GM04503 (cell line): Measurements from ENCODE around the gene TTLL11.

Experiments used
- DNase-seq: peaks from one replicate; pipeline ENCODE4 v3.0.0-alpha.2; 2012; ENCODE audit warnings: low read depth

Gene TTLL11

DNA sequence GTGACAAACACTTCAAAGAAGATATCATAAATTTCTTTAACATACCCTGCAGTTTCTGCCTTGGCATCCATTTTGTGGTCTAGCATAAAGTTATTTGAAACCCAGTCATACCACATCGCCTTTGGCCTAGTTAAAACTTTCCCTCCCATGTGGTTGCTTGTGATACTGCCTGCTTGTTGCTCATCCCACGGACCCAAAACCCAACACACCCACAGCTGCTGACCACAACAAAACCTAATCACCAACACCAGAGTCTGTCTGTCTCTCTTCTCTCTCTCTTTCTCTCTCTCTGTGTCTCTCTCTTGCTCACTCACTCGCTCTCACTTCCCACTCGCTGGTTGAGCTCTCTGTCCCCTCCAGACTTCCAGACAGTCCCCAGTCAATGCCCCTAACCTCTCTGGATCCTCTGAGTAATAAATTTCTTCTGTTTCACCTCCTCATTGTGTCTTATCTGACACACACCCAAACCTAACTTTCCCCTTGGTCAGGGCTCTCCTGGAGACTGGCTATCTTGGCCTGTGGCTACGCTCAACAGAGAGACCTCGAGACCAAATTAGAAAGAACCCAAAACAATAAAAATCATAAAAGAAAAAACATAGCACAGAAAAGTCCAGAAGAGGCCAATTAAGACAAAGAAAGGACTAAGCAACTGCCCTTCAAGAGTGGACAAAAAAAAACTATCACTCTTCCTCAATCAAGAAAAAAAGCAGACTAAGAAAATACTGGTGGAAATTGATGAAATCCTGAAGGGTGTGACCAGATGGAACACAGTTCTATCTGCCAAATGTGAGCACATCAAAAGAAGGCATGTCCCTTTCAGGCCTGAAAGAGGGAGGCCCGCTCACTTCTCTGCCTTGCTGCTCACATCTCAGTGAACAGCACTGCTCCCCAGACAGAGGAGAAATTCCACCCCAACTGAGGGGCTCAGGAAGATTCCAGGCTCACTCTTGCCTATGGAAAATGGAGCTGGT is 41.5 kb downstream of the TTLL11 start:
- DNase-seq = peak; percentile 70

GRCh38 chr9:122050167-122050566 is 42.9 kb downstream of the TTLL11 start:
- DNase-seq = no peak

DNA sequence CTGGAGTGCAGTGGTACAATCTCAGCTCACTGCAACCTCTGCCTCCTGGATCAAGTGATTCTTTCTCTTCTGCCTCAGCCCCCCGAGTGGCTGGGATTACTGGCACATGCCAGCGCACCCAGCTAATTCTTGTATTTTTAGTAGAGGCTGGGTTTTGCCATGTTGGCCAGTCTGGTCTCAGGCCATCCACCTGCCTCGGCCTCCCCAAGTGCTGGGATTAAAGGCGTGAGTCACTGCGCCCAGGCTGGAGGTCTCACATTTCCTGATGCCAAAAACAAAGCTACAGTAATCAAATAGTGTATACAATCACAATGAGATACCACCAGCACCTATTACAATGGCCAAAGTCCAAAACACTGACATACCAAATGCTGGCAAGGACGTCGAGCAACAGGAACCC is 51.1 kb downstream of the TTLL11 start:
- DNase-seq = no peak

GRCh38 chr9:122040561-122041242 is 52.4 kb downstream of the TTLL11 start:
- DNase-seq = no peak

- DNase-seq = no peak
Observed at GRCh38 chr9:122039234-122039633, 53.9 kb downstream of the TTLL11 start.

DNA sequence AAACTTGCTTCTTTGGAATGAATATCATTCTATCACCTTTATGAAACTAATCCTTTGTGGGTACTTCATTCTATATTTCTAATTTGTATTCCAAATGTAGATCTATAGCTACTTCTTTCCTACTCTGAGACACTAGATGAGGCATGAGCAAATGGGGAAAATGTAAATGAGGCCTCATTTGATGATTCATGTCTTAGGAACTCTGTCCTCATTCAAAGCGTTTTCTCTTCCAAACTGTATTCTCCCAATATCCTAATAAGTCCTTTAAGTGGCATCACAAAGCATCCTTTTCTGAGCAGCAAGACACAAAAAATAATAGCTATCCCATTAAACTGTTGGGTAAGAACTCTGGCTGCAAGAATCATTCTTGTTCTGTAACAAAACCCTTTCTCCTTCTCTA is 56.1 kb downstream of the TTLL11 start:
- DNase-seq = peak; percentile 49

DNA sequence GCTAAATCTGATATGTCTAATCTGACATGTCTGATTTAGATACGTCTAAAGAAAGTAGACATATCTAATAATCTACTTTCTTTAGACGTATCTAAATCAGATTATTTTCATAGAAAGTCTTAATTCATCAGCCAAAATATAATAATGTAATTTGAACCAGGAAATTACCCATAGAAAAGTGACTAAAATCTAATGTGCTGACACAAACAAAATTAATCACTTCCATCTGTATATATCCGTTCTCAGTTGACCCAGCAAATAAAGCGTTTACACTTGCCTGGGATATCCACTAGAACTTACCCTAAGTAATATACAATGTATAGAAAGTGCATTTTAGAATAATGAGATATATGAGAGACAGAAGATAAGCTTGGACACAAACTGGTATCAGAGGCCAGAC is 56.7 kb downstream of the TTLL11 start:
- DNase-seq = no peak

DNA sequence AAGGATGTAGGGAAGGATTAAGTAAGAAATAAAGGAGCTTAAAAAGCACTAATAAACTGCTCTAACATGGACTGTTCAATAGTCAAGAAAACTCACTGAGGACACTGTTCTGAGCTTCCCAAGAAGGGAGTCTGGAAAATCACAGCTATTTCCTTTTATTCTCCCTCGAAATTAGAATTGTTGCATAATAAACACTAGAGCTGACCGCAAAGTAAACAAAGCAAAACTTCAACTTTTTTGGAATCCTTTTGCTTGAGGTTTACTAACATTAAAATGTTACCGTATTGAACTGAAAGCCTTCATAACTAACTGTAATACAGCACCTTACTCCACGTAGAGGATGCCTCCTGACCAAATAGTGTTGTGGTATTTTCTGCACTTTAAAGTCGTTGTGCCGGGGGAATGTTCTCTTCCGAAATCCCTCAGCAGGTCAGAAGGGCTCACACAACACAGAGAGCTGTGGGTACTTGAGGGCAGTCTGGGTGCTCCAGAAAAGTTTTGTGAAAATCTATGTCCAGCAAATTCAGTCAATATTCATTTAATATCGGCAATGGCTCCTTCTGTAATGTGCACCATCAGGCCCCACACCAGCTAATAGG is 59.2 kb downstream of the TTLL11 start:
- no peak for DNase-seq

GRCh38 chr9:122032346-122032745 is 60.8 kb downstream of the TTLL11 start:
- no peak for DNase-seq

- no peak for DNase-seq
Observed at GRCh38 chr9:122031776-122032175, 61.3 kb downstream of the TTLL11 start.

DNA sequence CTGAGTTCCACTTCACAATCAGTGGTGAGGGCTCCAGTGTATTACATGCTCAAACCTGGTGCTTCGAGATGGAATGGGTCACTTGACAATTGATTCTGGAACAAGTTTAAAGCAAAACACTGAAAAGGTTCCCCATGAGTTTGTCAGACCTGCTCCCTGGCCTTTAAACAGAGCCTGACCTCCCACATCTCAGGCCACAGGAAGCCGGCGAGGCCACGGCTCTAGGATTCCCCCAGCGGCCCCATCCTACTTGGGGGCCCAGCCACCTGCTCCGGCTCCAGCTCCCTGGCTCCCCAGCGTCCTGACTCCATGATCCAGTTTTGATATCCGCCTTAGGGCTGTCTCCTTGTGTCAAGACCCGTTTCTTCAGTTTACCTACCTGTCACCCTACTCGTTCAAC is 62.0 kb downstream of the TTLL11 start:
- DNase-seq = no peak

- DNase-seq = no peak
Observed at GRCh38 chr9:122030357-122030756, 62.8 kb downstream of the TTLL11 start.

- no peak for DNase-seq
Observed at GRCh38 chr9:122029898-122030297, 63.2 kb downstream of the TTLL11 start.

DNA sequence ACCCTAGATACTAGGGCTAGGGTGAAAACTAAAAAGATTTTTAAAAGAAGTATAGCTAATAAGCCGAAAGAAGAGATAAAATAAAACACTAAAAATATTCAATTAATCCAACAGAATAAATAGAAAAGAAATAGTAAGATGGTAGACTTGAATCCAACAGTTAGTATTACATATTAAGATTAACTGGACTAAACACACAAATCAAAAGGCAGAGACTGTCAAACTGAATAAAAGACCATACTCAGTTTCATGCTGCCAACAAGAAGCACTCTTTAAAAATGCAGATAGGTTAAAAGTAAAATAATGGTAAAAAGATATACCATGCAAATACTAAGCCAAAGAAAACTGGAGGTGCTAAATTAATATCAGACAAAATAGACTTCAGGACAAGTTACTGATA is 65.0 kb downstream of the TTLL11 start:
- DNase-seq = no peak

DNA sequence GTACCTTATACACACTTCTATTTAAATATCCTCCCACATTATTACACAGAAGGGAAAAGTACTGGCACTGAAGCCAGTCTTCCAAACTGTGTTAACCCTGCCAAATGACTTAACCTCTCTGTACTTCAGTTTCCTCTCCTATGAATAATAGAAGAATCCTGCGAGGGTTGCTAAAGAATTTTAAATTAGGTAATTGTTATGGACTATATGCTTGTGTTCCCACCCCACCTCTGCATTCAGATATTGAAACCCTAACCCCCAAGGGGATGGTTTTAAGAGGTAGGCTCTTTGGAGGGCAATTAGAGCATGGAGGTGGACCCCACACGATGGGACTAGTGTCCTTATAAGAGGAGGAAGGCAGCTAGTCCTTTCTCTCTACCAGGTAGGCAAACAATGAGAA is 72.7 kb downstream of the TTLL11 start:
- no peak for DNase-seq

DNA sequence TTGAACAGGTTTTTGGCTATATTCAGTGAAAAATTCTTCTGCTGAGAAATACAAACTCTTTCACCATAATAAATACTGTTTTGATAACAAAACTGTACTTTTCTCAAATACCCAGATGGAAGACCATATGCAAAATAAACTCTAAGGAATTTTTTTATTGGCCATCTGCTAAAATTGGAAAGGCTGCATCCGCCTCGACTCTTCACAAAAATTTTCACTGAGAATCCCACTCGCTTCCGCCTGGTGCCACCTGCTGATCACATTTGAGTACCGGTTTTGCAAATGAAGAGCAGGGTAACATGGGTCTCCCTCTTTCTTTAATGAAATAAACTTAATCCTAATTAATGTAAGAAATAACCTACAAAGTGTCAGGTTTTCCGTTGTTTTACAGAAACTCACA is 76.4 kb downstream of the TTLL11 start:
- no peak for DNase-seq

GRCh38 chr9:122016309-122016708 is 76.8 kb downstream of the TTLL11 start:
- DNase-seq = no peak

DNA sequence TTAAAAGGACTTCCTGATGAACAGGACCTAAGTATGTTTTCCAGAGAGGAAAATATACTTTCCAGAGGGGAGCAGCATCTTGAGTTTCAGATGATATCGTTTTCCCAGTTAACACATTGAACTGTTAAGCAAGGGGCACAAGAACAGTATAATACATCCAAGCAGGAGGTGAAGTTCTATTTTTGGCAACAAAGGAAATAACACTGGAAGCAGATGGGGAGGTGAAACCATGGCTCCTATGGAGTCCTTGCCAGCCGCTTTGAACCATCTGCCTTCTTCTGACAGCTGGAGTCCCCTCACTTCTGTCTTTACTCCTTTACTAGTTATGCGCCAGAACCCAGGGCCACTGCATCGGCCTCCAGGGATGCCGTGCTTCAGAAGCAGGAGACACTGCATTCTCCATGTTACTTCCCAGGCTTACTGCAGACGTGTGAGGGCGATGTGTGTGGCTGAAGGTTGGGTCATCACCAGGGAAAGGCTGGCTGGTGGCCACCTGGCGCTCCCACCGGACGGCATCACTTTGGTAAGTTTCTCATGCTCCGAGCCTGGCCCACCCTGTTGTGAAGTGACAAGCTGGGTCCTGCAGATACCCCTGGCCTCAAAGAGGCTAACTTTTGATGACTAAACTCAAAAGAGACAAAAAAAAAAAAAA is 77.8 kb downstream of the TTLL11 start:
- DNase-seq = no peak

DNA sequence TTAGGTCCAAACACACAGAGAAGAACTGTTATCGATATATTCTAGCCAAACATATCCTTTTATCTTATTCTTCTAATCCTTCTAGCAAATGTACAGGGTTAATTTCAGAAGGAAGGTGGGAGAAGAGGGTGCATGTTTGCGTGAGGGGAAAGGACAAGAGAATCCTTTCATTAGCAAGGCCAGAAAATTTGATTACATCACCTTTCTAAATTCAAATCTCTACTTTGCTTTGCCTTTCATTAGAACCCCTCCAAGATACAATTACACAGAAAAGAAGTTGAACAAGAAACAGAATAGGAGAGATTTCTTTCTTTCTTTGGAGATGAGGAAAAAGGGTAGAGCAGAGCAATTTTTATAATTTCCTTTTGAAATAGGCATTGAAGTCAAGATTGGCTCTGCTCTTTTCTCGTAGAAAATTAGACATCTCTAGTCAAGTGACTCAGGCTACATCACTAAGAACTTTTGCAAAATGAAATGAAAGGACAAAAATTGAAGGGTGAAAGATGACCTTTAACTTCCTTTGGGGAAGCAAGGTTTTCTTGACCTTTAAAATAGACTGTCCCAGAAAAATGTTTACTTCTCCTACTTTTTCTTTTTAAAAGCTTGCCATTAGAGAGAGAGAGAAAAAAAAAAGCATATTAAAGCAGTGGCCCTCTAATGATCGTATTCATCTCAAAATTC is 81.2 kb downstream of the TTLL11 start:
- DNase-seq = no peak

GRCh38 chr9:122008559-122008958 is 84.5 kb downstream of the TTLL11 start:
- DNase-seq = no peak

GRCh38 chr9:122007837-122008236 is 85.3 kb downstream of the TTLL11 start:
- DNase-seq = no peak

DNA sequence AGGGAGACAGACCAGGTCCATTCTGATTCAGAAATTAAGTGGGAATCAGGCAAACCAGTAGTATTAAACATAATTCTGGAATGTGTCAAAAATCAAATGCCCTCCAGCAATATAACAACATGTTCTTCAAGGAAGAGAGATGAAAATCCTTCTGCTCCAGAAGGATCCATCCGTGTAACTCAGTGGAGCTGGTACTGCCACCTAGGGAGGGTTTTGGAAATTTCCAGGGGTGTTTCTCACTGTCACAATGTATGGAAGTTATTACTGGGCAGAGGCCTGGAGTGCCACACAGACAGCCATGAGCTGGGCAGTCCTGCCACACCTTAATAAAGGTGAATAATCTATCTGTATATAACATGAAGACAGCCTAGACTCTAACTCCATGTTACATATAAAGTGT is 87.5 kb downstream of the TTLL11 start:
- no peak for DNase-seq
